HG03196 (cell line): ENCODE measurements around the gene PANX2.

Experiments
- ATAC-seq: cut with Tn5 transposase; IDR thresholded peaks from one replicate; pipeline ENCODE4 v1.9.1; 2021; ENCODE audit not compliant: unreplicated experiment

Gene PANX2

GRCh38 chr22:50210378-50211139 lies 40.0 kb downstream of the PANX2 start:
- no peak for ATAC-seq

- no peak for ATAC-seq
These were observed 40.6 kb downstream of the PANX2 start for GRCh38 chr22:50211147-50211546.

- no peak for ATAC-seq
These were observed 42.7 kb downstream of the PANX2 start for GRCh38 chr22:50213263-50213662.

GRCh38 chr22:50215297-50216054 lies 44.9 kb downstream of the PANX2 start:
- ATAC-seq, result no peak

- ATAC-seq, result no peak
These were observed 45.6 kb downstream of the PANX2 start for GRCh38 chr22:50216055-50216683.

GRCh38 chr22:50216684-50217520 lies 46.4 kb downstream of the PANX2 start:
- no peak for ATAC-seq

- ATAC-seq, result no peak
These were observed 47.1 kb downstream of the PANX2 start for GRCh38 chr22:50217543-50218152.

GRCh38 chr22:50218153-50218995 lies 47.8 kb downstream of the PANX2 start:
- no peak for ATAC-seq

- ATAC-seq, result no peak
These were observed 48.6 kb downstream of the PANX2 start for GRCh38 chr22:50218996-50219727.

GRCh38 chr22:50219800-50220602 lies 49.5 kb downstream of the PANX2 start:
- no peak for ATAC-seq

GRCh38 chr22:50220603-50221409 lies 50.3 kb downstream of the PANX2 start:
- ATAC-seq, result no peak

- ATAC-seq, result no peak
These were observed 51.1 kb downstream of the PANX2 start for GRCh38 chr22:50221410-50222300.

- ATAC-seq, result no peak
These were observed 52.0 kb downstream of the PANX2 start for GRCh38 chr22:50222508-50222907.

- no peak for ATAC-seq
These were observed 53.5 kb downstream of the PANX2 start for GRCh38 chr22:50224071-50224470.

- ATAC-seq, result no peak
These were observed 54.9 kb downstream of the PANX2 start for GRCh38 chr22:50225200-50225969.
